CD4-positive, alpha-beta T cell treated with Interleukin-15 for 1 hour (primary cell): Measurements from ENCODE around the gene GATD1.

Source experiments
- DNase-seq: peaks from one replicate; pipeline ENCODE4 v3.0.0-alpha.2; 2020

Gene GATD1

GRCh38 chr11:811446-812245, 34.4 kb upstream of the GATD1 start:
- DNase-seq: no peak

- peak; percentile 40 for DNase-seq
Measured at GRCh38 chr11:810040-810567, 32.8 kb upstream of the GATD1 start.

- DNase-seq: peak; percentile 97
Measured at GRCh38 chr11:809287-810039, 32.2 kb upstream of the GATD1 start, which contains the start of gene RPLP2. TSS of gene RPLP2 (plus strand) at chr11:809967. CDS start at chr11:810235, 268 bp downstream.

GRCh38 chr11:808427-809286, 31.4 kb upstream of the GATD1 start:
- no peak for DNase-seq

- no peak for DNase-seq
Measured at GRCh38 chr11:804599-804964, 27.3 kb upstream of the GATD1 start.

GRCh38 chr11:803770-804598, 26.7 kb upstream of the GATD1 start:
- no peak for DNase-seq

- DNase-seq: no peak
Measured at GRCh38 chr11:803467-803742, 26.1 kb upstream of the GATD1 start.

GRCh38 chr11:802693-803466, 25.6 kb upstream of the GATD1 start:
- no peak for DNase-seq

GRCh38 chr11:802018-802617, 24.8 kb upstream of the GATD1 start:
- no peak for DNase-seq

- no peak for DNase-seq
Measured at GRCh38 chr11:801097-801780, 24.0 kb upstream of the GATD1 start.

- DNase-seq: no peak
Measured at GRCh38 chr11:800473-800872, 23.2 kb upstream of the GATD1 start.

GRCh38 chr11:799641-800316, 22.5 kb upstream of the GATD1 start:
- DNase-seq: no peak

- DNase-seq: peak; percentile 75
Measured at GRCh38 chr11:798093-798713, 20.9 kb upstream of the GATD1 start, which contains the start of gene SLC25A22. TSS of gene SLC25A22 (minus strand) at chr11:798281. CDS start at chr11:795006, 3,275 bp downstream.

GRCh38 chr11:797296-798092, 20.2 kb upstream of the GATD1 start:
- DNase-seq: peak; percentile 87

- no peak for DNase-seq
Measured at GRCh38 chr11:796565-797295, 19.4 kb upstream of the GATD1 start.

GRCh38 chr11:795634-796564, 18.6 kb upstream of the GATD1 start:
- peak; percentile 82 for DNase-seq
